AG04450 (cell line): ENCODE data around the gene GAS2L1. TPM values are rescaled to one million over a fixed set of nuclear protein-coding genes. Genes with fewer than 3 reads are reported as not detected.
A peak's percentile ranks its signal among the peaks of the same experiment; 100 is the strongest.

Experiments
- CTCF ChIA-PET: fragments of 300-600, 350-600 bp; formaldehyde crosslinking; extraction: SDS; loops from one replicate; lab custom pipeline; 2022; ENCODE audit warnings: antibody characterized with exemption, inconsistent platforms; lab: Charles Lee
- POLR2A ChIA-PET: fragments of 350-600 bp; formaldehyde crosslinking; extraction: SDS; loops from one replicate; lab custom pipeline; 2021; ENCODE audit warnings: antibody characterized with exemption, inconsistent platforms; lab: Yijun Ruan, JAX
- DNase-seq: peaks from one replicate; pipeline ENCODE4 v3.0.0-alpha.2; 2011; ENCODE audit warnings: low read depth, low spot score
- H3K27ac ChIP-seq: one replicate; pipeline ENCODE4 v1.5.1; 2012; ENCODE audit warnings: low read depth, low read length, control low read depth
- H3K27me3 ChIP-seq: one replicate; pipeline ENCODE4 v1.6.0; 2012; ENCODE audit warnings: low read length; ENCODE audit not compliant: control insufficient read depth, insufficient read depth
- H3K4me3 ChIP-seq: 2 replicates; pipeline ENCODE4 v1.5.1; 2011; ENCODE audit warnings: mild to moderate bottlenecking, low read depth, low read length, control low read depth
- H3K9me3 ChIP-seq: 2 replicates; pipeline ENCODE4 v1.5.1; 2012; ENCODE audit warnings: low read length; ENCODE audit not compliant: control insufficient read depth, insufficient read depth
- polyA plus RNA-seq: library from polyadenylated mRNA; depleted of rRNA; stranded (reverse); fragments of >200 nt; gene quantifications from 2 replicates; pipeline ENCODE4 v1.2.3, GENCODE V29; 2011
- TF ChIP-seq, protein P1 (sequence below): IDR thresholded peaks from 2 replicates; pipeline ENCODE4 v1.5.1; 2011; ENCODE audit warnings: low read depth, low read length, control low read depth, inconsistent platforms

Gene GAS2L1
- polyA plus RNA-seq, 1 experiment: 4.5 TPM

DNA sequence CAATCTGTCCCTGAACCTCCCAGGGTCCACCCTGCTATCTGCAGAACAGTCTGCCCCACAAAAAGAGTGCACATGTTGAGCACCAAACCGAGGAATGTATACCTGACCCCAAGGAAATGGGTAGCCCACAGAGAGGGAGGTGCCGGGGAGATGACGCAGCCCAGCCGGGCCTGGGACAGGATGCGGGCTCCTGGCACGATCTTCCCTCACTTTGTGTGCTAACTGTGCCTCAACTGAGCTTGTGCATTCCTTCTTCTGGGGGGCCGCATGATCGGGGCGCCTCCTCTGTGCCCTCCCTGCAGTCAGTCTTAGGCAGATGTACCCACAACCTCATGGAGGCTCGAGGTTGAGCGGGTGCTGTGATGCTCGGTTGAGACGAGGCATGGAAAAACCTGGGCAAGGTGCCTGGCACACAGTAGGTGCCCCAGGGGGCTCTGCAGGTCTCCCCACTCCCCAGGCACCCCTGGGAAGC lies 2.4 kb downstream of the GAS2L1 start:
- POLR2A ChIA-PET: no interaction called here
- Histone ChIP-seq H3K9me3 (peaks cover 5% of the 10 kb centered on the region; the same call in 1 of the 2 replicates), H3K27me3 (peaks cover 6% of the 10 kb centered on the region), H3K4me3 (no peak overlapping the region), H3K27ac (peak overlapping the region; percentile 11)
- no peak for DNase-seq
- TF ChIP-seq, protein P1, sequence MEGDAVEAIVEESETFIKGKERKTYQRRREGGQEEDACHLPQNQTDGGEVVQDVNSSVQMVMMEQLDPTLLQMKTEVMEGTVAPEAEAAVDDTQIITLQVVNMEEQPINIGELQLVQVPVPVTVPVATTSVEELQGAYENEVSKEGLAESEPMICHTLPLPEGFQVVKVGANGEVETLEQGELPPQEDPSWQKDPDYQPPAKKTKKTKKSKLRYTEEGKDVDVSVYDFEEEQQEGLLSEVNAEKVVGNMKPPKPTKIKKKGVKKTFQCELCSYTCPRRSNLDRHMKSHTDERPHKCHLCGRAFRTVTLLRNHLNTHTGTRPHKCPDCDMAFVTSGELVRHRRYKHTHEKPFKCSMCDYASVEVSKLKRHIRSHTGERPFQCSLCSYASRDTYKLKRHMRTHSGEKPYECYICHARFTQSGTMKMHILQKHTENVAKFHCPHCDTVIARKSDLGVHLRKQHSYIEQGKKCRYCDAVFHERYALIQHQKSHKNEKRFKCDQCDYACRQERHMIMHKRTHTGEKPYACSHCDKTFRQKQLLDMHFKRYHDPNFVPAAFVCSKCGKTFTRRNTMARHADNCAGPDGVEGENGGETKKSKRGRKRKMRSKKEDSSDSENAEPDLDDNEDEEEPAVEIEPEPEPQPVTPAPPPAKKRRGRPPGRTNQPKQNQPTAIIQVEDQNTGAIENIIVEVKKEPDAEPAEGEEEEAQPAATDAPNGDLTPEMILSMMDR: no peak
- CTCF ChIA-PET: no interaction called here

DNA sequence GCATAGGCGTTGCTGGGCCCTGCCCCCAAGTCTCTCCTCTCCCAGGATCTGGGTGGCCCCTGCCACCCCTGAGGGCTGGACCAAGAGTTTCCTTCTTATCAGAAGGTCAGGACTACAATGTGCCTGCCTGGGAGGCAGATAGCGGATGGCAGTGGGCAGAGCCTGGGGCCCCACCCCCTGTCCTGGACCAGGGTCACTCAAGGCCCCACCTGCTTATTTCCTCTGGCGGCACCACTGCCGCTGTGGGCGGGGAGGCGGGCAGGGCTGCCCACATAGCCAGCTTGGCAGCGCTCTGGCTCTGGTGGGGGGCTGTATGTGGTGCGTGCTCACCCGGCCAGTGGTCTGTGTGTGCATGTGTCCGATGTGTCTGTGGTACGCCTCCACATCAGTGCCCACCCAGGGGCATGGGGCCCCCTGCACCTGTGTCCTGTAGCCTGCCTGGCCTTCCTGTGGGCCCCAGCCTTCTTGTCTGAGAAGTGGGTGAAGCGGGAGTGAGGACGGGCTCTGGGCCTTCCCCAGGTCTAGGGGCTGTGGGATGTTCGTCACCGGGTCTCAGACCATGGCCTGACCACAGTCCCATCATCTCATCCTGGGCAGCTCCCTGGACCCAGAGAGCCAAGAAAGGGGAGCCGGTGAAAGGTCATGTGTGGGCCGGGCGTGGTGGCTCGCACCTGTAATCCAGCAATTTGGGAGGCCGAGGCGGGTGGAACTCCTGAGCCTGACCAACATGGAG lies 3.0 kb downstream of the GAS2L1 start:
- Histone ChIP-seq H3K27me3 (peaks cover 13% of the 10 kb centered on the region), H3K27ac (no peak overlapping the region), H3K4me3 (no peak overlapping the region), H3K9me3 (peaks cover 5% of the 10 kb centered on the region; the same call in 1 of the 2 replicates)
- TF ChIP-seq, protein P1: no peak
- no peak for DNase-seq
- ChIA-PET POLR2A (no interaction called here), CTCF (no interaction called here)

DNA sequence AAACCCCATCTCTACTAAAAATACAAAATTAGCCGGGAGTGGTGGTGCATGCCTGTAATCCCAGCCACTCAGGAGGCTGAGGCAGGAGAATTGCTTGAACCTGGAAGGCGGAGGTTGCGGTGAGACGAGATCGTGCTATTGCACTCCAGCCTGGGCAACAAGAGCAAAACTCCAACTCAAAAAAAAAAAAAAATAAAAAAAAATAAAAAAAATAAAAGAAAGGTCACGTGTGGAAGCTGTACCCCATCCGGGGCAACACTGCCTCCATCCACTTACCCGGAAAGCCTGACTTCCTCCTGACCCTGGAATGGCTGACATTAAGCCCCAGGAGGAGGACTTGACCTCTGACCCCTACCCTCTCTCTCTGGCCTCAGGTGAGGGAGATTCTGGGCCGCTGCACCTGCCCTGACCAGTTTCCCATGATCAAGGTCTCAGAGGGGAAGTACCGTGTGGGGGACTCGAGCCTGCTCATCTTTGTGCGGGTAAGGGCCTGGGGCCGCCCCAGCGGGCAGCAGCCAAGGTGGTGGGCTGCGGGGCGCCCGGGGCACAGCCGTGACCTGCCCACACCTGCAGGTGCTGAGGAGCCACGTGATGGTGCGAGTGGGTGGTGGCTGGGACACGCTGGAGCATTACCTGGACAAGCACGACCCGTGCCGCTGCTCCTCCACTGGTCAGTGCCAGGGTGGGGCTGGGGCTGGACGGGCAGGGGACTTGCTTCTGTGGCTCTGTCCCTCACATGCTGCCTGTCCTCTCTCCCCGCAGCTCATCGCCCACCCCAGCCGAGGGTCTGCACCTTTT lies 3.8 kb downstream of the GAS2L1 start:
- POLR2A ChIA-PET: no interaction called here
- Histone ChIP-seq H3K4me3 (no peak overlapping the region), H3K27ac (no peak overlapping the region), H3K27me3 (peaks cover 19% of the 10 kb centered on the region), H3K9me3 (peaks cover 5% of the 10 kb centered on the region; the same call in 1 of the 2 replicates)
- DNase-seq: no peak
- TF ChIP-seq, protein P1: no peak
- CTCF ChIA-PET: interaction anchor here (1.0 to 1.5 kb wide), 2 partner anchors 11 to 49 kb away, joined by 3 to 6 read pairs; no protein-coding TSS in a partner anchor

DNA sequence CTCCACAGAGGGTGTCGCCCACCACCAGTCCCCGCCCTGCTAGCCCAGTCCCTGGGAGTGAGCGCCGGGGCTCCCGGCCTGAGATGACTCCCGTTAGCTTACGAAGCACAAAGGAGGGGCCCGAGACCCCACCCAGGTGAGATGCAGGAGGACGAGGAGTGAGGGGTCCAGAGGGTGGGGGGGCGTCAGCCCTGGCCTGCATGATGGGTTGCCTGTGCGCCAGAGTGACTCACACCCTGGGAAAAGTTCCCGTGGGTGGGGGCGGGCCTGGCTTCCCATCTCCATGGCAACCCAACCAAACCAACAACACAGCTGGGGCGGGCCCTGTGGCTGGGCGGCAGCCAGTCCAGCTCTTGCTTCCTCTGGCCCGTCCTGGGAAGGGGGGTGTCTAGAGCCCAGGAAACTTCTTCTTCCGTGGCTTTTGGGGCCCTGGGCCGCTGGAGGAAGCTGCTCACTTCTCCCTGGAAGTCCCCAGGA lies 4.5 kb downstream of the GAS2L1 start:
- H3K9me3 ChIP-seq: peaks cover 5% of the 10 kb centered on the region; the same call in 1 of the 2 replicates
- peak; percentile 90 for DNase-seq
- H3K4me3 ChIP-seq: no peak overlapping the region
- H3K27me3 ChIP-seq: peaks cover 23% of the 10 kb centered on the region
- H3K27ac ChIP-seq: no peak overlapping the region
- TF ChIP-seq, protein P1: no peak
- POLR2A ChIA-PET: interaction anchor here (1.0 kb wide), 1 partner anchor 42 kb away, joined by 4 read pairs; the partner anchor contains the start of gene EWSR1
- CTCF ChIA-PET: interaction anchor here (1.0 to 1.5 kb wide), 2 partner anchors 11 to 48 kb away, joined by 3 to 6 read pairs; no protein-coding TSS in a partner anchor
